ENCODE measurements around the gene MRGPRF.

- TF ChIP-seq, protein P1, sequence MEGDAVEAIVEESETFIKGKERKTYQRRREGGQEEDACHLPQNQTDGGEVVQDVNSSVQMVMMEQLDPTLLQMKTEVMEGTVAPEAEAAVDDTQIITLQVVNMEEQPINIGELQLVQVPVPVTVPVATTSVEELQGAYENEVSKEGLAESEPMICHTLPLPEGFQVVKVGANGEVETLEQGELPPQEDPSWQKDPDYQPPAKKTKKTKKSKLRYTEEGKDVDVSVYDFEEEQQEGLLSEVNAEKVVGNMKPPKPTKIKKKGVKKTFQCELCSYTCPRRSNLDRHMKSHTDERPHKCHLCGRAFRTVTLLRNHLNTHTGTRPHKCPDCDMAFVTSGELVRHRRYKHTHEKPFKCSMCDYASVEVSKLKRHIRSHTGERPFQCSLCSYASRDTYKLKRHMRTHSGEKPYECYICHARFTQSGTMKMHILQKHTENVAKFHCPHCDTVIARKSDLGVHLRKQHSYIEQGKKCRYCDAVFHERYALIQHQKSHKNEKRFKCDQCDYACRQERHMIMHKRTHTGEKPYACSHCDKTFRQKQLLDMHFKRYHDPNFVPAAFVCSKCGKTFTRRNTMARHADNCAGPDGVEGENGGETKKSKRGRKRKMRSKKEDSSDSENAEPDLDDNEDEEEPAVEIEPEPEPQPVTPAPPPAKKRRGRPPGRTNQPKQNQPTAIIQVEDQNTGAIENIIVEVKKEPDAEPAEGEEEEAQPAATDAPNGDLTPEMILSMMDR (IDR thresholded peaks at IDR 0.05): peak; percentile 90
- TF ChIP-seq ZFX (IDR thresholded peaks at IDR 0.05; ENCODE audit: borderline replicate concordance): no peak
Observed at GRCh38 chr11:69044111-69045013, 31.3 kb upstream of the MRGPRF start.

Data from 22Rv1 (cell line).